ENCODE results near the gene THRSP.

- no peak for TF ChIP-seq CHD2 (IDR thresholded peaks at IDR 0.05; ENCODE audit: borderline replicate concordance, low read depth, low read length)
- TF ChIP-seq SPI1 (IDR thresholded peaks at IDR 0.05; ENCODE audit: borderline replicate concordance, insufficient read depth, low read depth, low read length), result no peak
- TF ChIP-seq, protein P1, sequence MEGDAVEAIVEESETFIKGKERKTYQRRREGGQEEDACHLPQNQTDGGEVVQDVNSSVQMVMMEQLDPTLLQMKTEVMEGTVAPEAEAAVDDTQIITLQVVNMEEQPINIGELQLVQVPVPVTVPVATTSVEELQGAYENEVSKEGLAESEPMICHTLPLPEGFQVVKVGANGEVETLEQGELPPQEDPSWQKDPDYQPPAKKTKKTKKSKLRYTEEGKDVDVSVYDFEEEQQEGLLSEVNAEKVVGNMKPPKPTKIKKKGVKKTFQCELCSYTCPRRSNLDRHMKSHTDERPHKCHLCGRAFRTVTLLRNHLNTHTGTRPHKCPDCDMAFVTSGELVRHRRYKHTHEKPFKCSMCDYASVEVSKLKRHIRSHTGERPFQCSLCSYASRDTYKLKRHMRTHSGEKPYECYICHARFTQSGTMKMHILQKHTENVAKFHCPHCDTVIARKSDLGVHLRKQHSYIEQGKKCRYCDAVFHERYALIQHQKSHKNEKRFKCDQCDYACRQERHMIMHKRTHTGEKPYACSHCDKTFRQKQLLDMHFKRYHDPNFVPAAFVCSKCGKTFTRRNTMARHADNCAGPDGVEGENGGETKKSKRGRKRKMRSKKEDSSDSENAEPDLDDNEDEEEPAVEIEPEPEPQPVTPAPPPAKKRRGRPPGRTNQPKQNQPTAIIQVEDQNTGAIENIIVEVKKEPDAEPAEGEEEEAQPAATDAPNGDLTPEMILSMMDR (IDR thresholded peaks at IDR 0.05 in 2 of 3, conservative IDR thresholded peaks at IDR 0.05 in 1 of 3; ENCODE audit: control insufficient read depth in 2 of 3, extremely low read depth in 1 of 3, insufficient read depth in 1 of 3, low read depth in 3 of 3, low read length in 3 of 3), result no peak
- no peak for TF ChIP-seq TAF1 (IDR thresholded peaks at IDR 0.05; ENCODE audit: borderline replicate concordance, low read depth, low read length)
- no peak for TF ChIP-seq EGR1 (IDR thresholded peaks at IDR 0.05; ENCODE audit: borderline replicate concordance in 1 of 2, low read depth in 2 of 2, low read length in 2 of 2)
- no peak for TF ChIP-seq NR2C2 (IDR thresholded peaks at IDR 0.05; ENCODE audit: borderline replicate concordance, control insufficient read depth, insufficient read length, low read depth)
- TF ChIP-seq FOXM1 (IDR thresholded peaks at IDR 0.05; ENCODE audit: low read depth, low read length), result no peak
- TF ChIP-seq, protein P2, sequence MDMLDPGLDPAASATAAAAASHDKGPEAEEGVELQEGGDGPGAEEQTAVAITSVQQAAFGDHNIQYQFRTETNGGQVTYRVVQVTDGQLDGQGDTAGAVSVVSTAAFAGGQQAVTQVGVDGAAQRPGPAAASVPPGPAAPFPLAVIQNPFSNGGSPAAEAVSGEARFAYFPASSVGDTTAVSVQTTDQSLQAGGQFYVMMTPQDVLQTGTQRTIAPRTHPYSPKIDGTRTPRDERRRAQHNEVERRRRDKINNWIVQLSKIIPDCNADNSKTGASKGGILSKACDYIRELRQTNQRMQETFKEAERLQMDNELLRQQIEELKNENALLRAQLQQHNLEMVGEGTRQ (IDR thresholded peaks at IDR 0.05; ENCODE audit: borderline replicate concordance, low read depth, low read length), result no peak
Measured at GRCh38 chr11:78110351-78110750, 46.7 kb downstream of the THRSP start.

Measured in GM12878 (cell line).